Peyer's patch (tissue), 4 donors: ENCODE data around the gene ASAP2.

Source experiments
- POLR2A ChIP-seq, 2 donors: fragments of 450-650 bp; IDR thresholded peaks; one replicate each; pipeline ENCODE4 v1.5.1; 2017; ENCODE audit warnings: antibody characterized with exemption in 2 of 2, mild to moderate bottlenecking in 2 of 2, moderate library complexity in 2 of 2
- TF ChIP-seq, protein P1 (sequence below), 6 experiments: fragments of 450-650 bp in 4 of 6; fragments of 200-600 bp in 2 of 6; sonication (generic) in 1 of 6; IDR thresholded peaks; one replicate each; pipeline ENCODE4 v1.5.1; 2017 to 2019; ENCODE audit warnings: antibody characterized with exemption in 6 of 6, mild to moderate bottlenecking in 3 of 6, moderate library complexity in 1 of 6

DNA sequence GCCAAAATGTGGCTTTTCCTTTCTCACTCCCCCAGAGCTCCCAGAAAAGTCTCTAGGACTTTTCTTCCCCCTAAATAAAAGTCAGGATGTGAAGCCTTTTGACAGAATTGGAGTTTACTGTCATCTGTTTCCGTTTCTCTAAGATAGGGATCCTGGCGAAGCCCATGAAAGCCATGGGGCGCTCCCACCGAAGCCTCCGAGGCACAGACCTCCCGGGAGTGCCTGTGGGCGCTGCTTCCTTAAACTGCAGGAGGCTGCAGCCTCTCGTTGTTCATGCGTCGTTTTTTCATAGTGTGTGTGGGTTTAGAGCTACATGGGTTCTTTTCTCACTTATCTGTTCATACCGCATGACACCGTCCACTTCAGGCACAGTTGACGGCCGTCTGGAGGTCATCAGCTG lies 56.8 kb downstream of the ASAP2 start:
- TF ChIP-seq, protein P1, sequence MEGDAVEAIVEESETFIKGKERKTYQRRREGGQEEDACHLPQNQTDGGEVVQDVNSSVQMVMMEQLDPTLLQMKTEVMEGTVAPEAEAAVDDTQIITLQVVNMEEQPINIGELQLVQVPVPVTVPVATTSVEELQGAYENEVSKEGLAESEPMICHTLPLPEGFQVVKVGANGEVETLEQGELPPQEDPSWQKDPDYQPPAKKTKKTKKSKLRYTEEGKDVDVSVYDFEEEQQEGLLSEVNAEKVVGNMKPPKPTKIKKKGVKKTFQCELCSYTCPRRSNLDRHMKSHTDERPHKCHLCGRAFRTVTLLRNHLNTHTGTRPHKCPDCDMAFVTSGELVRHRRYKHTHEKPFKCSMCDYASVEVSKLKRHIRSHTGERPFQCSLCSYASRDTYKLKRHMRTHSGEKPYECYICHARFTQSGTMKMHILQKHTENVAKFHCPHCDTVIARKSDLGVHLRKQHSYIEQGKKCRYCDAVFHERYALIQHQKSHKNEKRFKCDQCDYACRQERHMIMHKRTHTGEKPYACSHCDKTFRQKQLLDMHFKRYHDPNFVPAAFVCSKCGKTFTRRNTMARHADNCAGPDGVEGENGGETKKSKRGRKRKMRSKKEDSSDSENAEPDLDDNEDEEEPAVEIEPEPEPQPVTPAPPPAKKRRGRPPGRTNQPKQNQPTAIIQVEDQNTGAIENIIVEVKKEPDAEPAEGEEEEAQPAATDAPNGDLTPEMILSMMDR (IDR thresholded peaks at IDR 0.05): no peak
- TF ChIP-seq POLR2A (IDR thresholded peaks at IDR 0.05): no peak
